HuH-7 (cell line): ENCODE results near the gene ADAM23.
A peak's percentile ranks its signal among the peaks of the same experiment; 100 is the strongest.

Source experiments
- DNase-seq: peaks from one replicate; pipeline ENCODE4 v3.0.0; 2011; ENCODE audit warnings: low spot score

The ADAM23 gene

GRCh38 chr2:206442474-206442832 lies 879 bp upstream of the ADAM23 start:
- DNase-seq: no peak

- DNase-seq: peak; percentile 49
These were observed 599 bp downstream of the ADAM23 start for GRCh38 chr2:206443735-206444527.

- DNase-seq: no peak
These were observed 2.6 kb downstream of the ADAM23 start for GRCh38 chr2:206445948-206446347.

- no peak for DNase-seq
These were observed 8.9 kb downstream of the ADAM23 start for GRCh38 chr2:206452242-206452641.

GRCh38 chr2:206452750-206453149 lies 9.4 kb downstream of the ADAM23 start:
- DNase-seq: no peak

- no peak for DNase-seq
These were observed 12.9 kb downstream of the ADAM23 start for GRCh38 chr2:206456078-206456754.

- no peak for DNase-seq
These were observed 13.9 kb downstream of the ADAM23 start for GRCh38 chr2:206457188-206457634.

- no peak for DNase-seq
These were observed 19.0 kb downstream of the ADAM23 start for GRCh38 chr2:206462240-206462854.

- no peak for DNase-seq
These were observed 20.4 kb downstream of the ADAM23 start for GRCh38 chr2:206463685-206464084.

- no peak for DNase-seq
These were observed 21.3 kb downstream of the ADAM23 start for GRCh38 chr2:206464597-206464996.

GRCh38 chr2:206471524-206472062 lies 28.3 kb downstream of the ADAM23 start:
- DNase-seq: no peak

GRCh38 chr2:206472094-206472493 lies 28.8 kb downstream of the ADAM23 start:
- DNase-seq: no peak

- no peak for DNase-seq
These were observed 30.8 kb downstream of the ADAM23 start for GRCh38 chr2:206474099-206474498.

- no peak for DNase-seq
These were observed 34.0 kb downstream of the ADAM23 start for GRCh38 chr2:206477296-206477695.

- DNase-seq: no peak
These were observed 35.0 kb downstream of the ADAM23 start for GRCh38 chr2:206478340-206478739.

- DNase-seq: no peak
These were observed 36.8 kb downstream of the ADAM23 start for GRCh38 chr2:206480161-206480560.

- DNase-seq: no peak
These were observed 37.3 kb downstream of the ADAM23 start for GRCh38 chr2:206480620-206481019.

- no peak for DNase-seq
These were observed 37.7 kb downstream of the ADAM23 start for GRCh38 chr2:206481056-206481455.

- no peak for DNase-seq
These were observed 38.8 kb downstream of the ADAM23 start for GRCh38 chr2:206482123-206482522.

GRCh38 chr2:206482633-206483032 lies 39.3 kb downstream of the ADAM23 start:
- no peak for DNase-seq

GRCh38 chr2:206488053-206488452 lies 44.7 kb downstream of the ADAM23 start:
- DNase-seq: no peak

GRCh38 chr2:206488623-206489022 lies 45.3 kb downstream of the ADAM23 start:
- DNase-seq: no peak

- DNase-seq: no peak
These were observed 50.7 kb downstream of the ADAM23 start for GRCh38 chr2:206494061-206494460.
